ENCODE data around the gene CFAP74. TPM values are rescaled to one million over a fixed set of nuclear protein-coding genes. Genes with fewer than 3 reads are reported as not detected.

The CFAP74 gene
- total and polyA plus RNA-seq, 2 of the 13 experiments (the other 11 are each of a cell fraction or from before 2014, with no cell fraction given) = 0.27 to 0.62 TPM

DNA sequence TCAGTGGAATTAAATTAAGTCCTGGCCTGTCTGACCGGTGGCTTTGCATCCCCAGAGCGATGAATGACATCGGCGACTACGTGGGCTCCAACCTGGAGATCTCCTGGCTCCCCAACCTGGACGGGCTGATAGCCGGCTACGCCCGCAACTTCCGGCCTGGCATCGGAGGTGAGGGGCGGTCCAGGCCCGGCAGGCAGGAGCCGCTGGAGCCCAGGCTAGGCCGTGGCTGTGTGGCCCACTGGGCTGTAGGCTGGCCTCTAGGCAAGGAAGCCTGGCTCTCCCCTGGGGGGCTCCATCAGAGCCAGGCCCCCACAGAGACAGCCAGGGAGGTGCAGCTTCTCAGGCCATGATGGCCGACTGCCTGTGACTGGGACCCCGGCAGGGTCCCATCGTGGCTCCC lies 21.3 kb upstream of the CFAP74 start (continued):
- TF ChIP-seq, protein P1, sequence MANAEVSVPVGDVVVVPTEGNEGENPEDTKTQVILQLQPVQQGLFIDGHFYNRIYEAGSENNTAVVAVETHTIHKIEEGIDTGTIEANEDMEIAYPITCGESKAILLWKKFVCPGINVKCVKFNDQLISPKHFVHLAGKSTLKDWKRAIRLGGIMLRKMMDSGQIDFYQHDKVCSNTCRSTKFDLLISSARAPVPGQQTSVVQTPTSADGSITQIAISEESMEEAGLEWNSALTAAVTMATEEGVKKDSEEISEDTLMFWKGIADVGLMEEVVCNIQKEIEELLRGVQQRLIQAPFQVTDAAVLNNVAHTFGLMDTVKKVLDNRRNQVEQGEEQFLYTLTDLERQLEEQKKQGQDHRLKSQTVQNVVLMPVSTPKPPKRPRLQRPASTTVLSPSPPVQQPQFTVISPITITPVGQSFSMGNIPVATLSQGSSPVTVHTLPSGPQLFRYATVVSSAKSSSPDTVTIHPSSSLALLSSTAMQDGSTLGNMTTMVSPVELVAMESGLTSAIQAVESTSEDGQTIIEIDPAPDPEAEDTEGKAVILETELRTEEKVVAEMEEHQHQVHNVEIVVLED (CRISPR knock-in tag; IDR thresholded peaks at IDR 0.05; ENCODE audit: borderline replicate concordance) = no peak
- TF ChIP-seq THAP11 (CRISPR knock-in tag; IDR thresholded peaks at IDR 0.05) = no peak
- no peak for TF ChIP-seq DDIT3 (CRISPR knock-in tag; IDR thresholded peaks at IDR 0.05)
- no peak for TF ChIP-seq KLF12 (CRISPR knock-in tag; IDR thresholded peaks at IDR 0.05; ENCODE audit: borderline replicate concordance)
- TF ChIP-seq SP5 (CRISPR knock-in tag; IDR thresholded peaks at IDR 0.05; ENCODE audit: borderline replicate concordance, low read depth) = no peak
- no peak for TF ChIP-seq STAT6 (CRISPR knock-in tag; IDR thresholded peaks at IDR 0.05; ENCODE audit: borderline replicate concordance)
- TF ChIP-seq NFYB (CRISPR knock-in tag; IDR thresholded peaks at IDR 0.05) = no peak
- TF ChIP-seq ZNF556 (CRISPR knock-in tag; IDR thresholded peaks at IDR 0.05; ENCODE audit: borderline replicate concordance) = no peak
- no peak for TF ChIP-seq SYNCRIP (IDR thresholded peaks at IDR 0.05; ENCODE audit: insufficient read depth, low read depth, low read length)
- TF ChIP-seq ZNF335 (CRISPR knock-in tag; IDR thresholded peaks at IDR 0.05) = no peak
- TF ChIP-seq ZNF678 (CRISPR knock-in tag; IDR thresholded peaks at IDR 0.05) = no peak

Data from HepG2 (cell line).